ENCODE data around the gene CYFIP1.

The CYFIP1 gene

DNA sequence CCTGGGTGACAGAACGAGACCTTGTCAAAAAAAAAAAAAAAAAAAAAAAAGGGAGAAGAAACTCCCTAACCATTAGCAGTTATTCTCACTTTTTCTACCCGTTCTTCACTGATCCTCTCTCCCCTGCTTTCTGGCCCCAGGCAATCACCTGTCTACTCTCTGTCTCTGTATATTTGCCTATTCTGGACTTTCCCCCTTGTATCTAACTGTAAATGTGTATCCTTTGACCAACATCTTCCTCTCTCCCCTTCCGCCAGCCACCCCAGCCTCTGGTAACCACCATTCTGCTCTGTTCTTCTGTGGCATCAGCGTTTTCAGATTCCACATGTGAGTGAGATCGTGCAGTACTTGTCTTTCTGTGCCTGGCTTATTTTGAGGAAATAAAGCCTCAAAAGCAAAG, 6.9 kb downstream of the CYFIP1 start:
- Mint-ChIP-seq H3K27me3 (ENCODE audit: low read depth) (no peaks in the 10 kb centered on the region), H3K4me1 (peaks cover 9% of the 10 kb centered on the region), H3K9me3 (peaks cover 10% of the 10 kb centered on the region), H3K36me3 (ENCODE audit: low read depth) (peaks cover 25% of the 10 kb centered on the region), H3K4me3 (no peak overlapping the region), H3K27ac (no peak overlapping the region)
- no peak for TF ChIP-seq CTCF (IDR thresholded peaks at IDR 0.05; ENCODE audit: unreplicated experiment in 3 of 3)

- no peak overlapping the region for H3K4me3 Mint-ChIP-seq
- TF ChIP-seq CTCF (IDR thresholded peaks at IDR 0.05; ENCODE audit: unreplicated experiment in 3 of 3), result no peak
- peaks cover 10% of the 10 kb centered on the region for H3K9me3 Mint-ChIP-seq
- no peaks in the 10 kb centered on the region for H3K27me3 Mint-ChIP-seq (ENCODE audit: low read depth)
- H3K4me1 Mint-ChIP-seq, result peaks cover 6% of the 10 kb centered on the region
- peaks cover 23% of the 10 kb centered on the region for H3K36me3 Mint-ChIP-seq (ENCODE audit: low read depth)
- H3K27ac Mint-ChIP-seq, result no peak overlapping the region
Observed at GRCh38 chr15:22969489-22969888, 10.7 kb downstream of the CYFIP1 start.

- peak overlapping the region in 2 of 3 experiments; percentile 5 to 13 for H3K27ac Mint-ChIP-seq
- no peak overlapping the region for H3K4me3 Mint-ChIP-seq
- no peak for TF ChIP-seq CTCF (IDR thresholded peaks at IDR 0.05; ENCODE audit: unreplicated experiment in 3 of 3)
- peaks cover 28% of the 10 kb centered on the region for H3K36me3 Mint-ChIP-seq (ENCODE audit: low read depth)
- H3K27me3 Mint-ChIP-seq (ENCODE audit: low read depth), result no peaks in the 10 kb centered on the region
- H3K9me3 Mint-ChIP-seq, result peaks cover 9% of the 10 kb centered on the region
- H3K4me1 Mint-ChIP-seq, result peaks cover 17% of the 10 kb centered on the region
Observed at GRCh38 chr15:22968366-22968765, 11.8 kb downstream of the CYFIP1 start.

- TF ChIP-seq CTCF (IDR thresholded peaks at IDR 0.05; ENCODE audit: unreplicated experiment in 3 of 3), result no peak
- no peaks in the 10 kb centered on the region for H3K27me3 Mint-ChIP-seq (ENCODE audit: low read depth)
- H3K4me1 Mint-ChIP-seq, result peaks cover 17% of the 10 kb centered on the region
- H3K9me3 Mint-ChIP-seq, result peaks cover 7% of the 10 kb centered on the region
- H3K4me3 Mint-ChIP-seq, result no peak overlapping the region
- peaks cover 26% of the 10 kb centered on the region for H3K36me3 Mint-ChIP-seq (ENCODE audit: low read depth)
- no peak overlapping the region for H3K27ac Mint-ChIP-seq
Observed at GRCh38 chr15:22967084-22967770, 12.9 kb downstream of the CYFIP1 start.

GRCh38 chr15:22966321-22967083, 13.7 kb downstream of the CYFIP1 start:
- Mint-ChIP-seq H3K9me3 (peaks cover 7% of the 10 kb centered on the region), H3K4me1 (peaks cover 24% of the 10 kb centered on the region), H3K36me3 (ENCODE audit: low read depth) (peaks cover 26% of the 10 kb centered on the region), H3K4me3 (no peak overlapping the region), H3K27ac (no peak overlapping the region), H3K27me3 (ENCODE audit: low read depth) (no peaks in the 10 kb centered on the region)
- TF ChIP-seq CTCF (IDR thresholded peaks at IDR 0.05; ENCODE audit: unreplicated experiment in 3 of 3), result no peak

Measured in nephron (organoid).